ENCODE measurements around the gene DRD3. TPM values are rescaled to one million over a fixed set of nuclear protein-coding genes. Genes with fewer than 3 reads are reported as not detected.

Gene DRD3
- total RNA-seq, 1 experiment from 2014 or later: not detected

- Histone ChIP-seq H3K4me1 (ENCODE audit: insufficient read depth, low read length) (peaks cover 4% of the 10 kb centered on the region; the same call in 1 of the 2 replicates), H3K27me3 (ENCODE audit: insufficient read depth, low read length) (no peaks in the 10 kb centered on the region), H3K79me1 (ENCODE audit: insufficient read depth, low read depth, low read length, poor library complexity, severe bottlenecking) (no peaks in the 10 kb centered on the region), H4K20me1 (ENCODE audit: control insufficient read depth, insufficient read depth, insufficient read length) (no peaks in the 10 kb centered on the region), H3K9ac (ENCODE audit: extremely low read depth, insufficient read length, low read length) (no peak overlapping the region), H2AFZ (ENCODE audit: low read length) (no peak overlapping the region), H2AK5ac (ENCODE audit: insufficient read length, low read length) (no peak overlapping the region), H3K4me2 (ENCODE audit: insufficient read depth, insufficient read length, low read length) (no peak overlapping the region), H3T11ph (ENCODE audit: low read length) (no peak overlapping the region), H2BK12ac (ENCODE audit: insufficient read length, low read depth, low read length) (no peak overlapping the region), H3K27ac (ENCODE audit: insufficient read length, low read depth, low read length) (no peak overlapping the region), H3K9me3 (ENCODE audit: control insufficient read depth, low read depth, low read length) (no peaks in the 10 kb centered on the region), H4K5ac (ENCODE audit: insufficient read length, low read depth, low read length) (no peak overlapping the region), H3K18ac (ENCODE audit: insufficient read length, low read depth, low read length) (no peak overlapping the region), H2BK20ac (ENCODE audit: low read depth, low read length, poor library complexity, severe bottlenecking) (no peak overlapping the region), H3K23ac (ENCODE audit: insufficient read length, low read depth, low read length) (no peak overlapping the region), H2BK5ac (ENCODE audit: insufficient read length, low read length) (no peak overlapping the region), H3K23me2 (ENCODE audit: insufficient read length, low read depth, low read length, poor library complexity, severe bottlenecking) (no peaks in the 10 kb centered on the region), H3K56ac (ENCODE audit: insufficient read length, low read depth, low read length) (no peak overlapping the region), H3K4ac (ENCODE audit: low read depth, low read length) (no peak overlapping the region), H4K91ac (ENCODE audit: insufficient read length, low read depth, low read length) (no peak overlapping the region), H2BK15ac (ENCODE audit: low read depth, low read length) (no peak overlapping the region), H4K8ac (replicated peaks; ENCODE audit: insufficient read length, low read depth, low read length) (no peak overlapping the region), H3K79me2 (ENCODE audit: insufficient read depth, low read length) (no peaks in the 10 kb centered on the region), H3K14ac (ENCODE audit: insufficient read depth, low read length) (no peak overlapping the region), H2BK120ac (ENCODE audit: low read depth, low read length, poor library complexity, severe bottlenecking) (no peak overlapping the region)
- no peak overlapping the region for H3K4me3 Mint-ChIP-seq
- WGBS (ENCODE audit: extremely low coverage, insufficient read length, low lambda C conversion rate): no CpG with 5 or more reads among the region's 27 CpGs
- H3K27me3 Mint-ChIP-seq (ENCODE audit: low read depth): no peaks in the 10 kb centered on the region
- no peaks in the 10 kb centered on the region for H3K9me3 Mint-ChIP-seq
- TF ChIP-seq, protein P1, sequence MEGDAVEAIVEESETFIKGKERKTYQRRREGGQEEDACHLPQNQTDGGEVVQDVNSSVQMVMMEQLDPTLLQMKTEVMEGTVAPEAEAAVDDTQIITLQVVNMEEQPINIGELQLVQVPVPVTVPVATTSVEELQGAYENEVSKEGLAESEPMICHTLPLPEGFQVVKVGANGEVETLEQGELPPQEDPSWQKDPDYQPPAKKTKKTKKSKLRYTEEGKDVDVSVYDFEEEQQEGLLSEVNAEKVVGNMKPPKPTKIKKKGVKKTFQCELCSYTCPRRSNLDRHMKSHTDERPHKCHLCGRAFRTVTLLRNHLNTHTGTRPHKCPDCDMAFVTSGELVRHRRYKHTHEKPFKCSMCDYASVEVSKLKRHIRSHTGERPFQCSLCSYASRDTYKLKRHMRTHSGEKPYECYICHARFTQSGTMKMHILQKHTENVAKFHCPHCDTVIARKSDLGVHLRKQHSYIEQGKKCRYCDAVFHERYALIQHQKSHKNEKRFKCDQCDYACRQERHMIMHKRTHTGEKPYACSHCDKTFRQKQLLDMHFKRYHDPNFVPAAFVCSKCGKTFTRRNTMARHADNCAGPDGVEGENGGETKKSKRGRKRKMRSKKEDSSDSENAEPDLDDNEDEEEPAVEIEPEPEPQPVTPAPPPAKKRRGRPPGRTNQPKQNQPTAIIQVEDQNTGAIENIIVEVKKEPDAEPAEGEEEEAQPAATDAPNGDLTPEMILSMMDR (conservative IDR thresholded peaks at IDR 0.05): no peak
- peaks cover 14 to 24% of the 10 kb centered on the region in 2 experiments for H3K4me1 Mint-ChIP-seq
- no peaks in the 10 kb centered on the region for H3K36me3 Mint-ChIP-seq (ENCODE audit: insufficient read depth in 1 of 3, low read depth in 3 of 3)
- DNase-seq: peak; percentile 29
- H3K27ac Mint-ChIP-seq: peak overlapping the region in 2 of 3 experiments; percentile 76 to 80; a peak in 3 of 7 replicates
Measured at GRCh38 chr3:114103181-114103580, 75.7 kb downstream of the DRD3 start.

Data from H9 (cell line).